ENCODE results near the gene NBR1.
"Not testable (repeated sequence)": the region's sequence is repeated elsewhere in the genome, so short reads cannot be mapped to it uniquely, and the experiment has no call there.

- TF ChIP-seq, protein P1, sequence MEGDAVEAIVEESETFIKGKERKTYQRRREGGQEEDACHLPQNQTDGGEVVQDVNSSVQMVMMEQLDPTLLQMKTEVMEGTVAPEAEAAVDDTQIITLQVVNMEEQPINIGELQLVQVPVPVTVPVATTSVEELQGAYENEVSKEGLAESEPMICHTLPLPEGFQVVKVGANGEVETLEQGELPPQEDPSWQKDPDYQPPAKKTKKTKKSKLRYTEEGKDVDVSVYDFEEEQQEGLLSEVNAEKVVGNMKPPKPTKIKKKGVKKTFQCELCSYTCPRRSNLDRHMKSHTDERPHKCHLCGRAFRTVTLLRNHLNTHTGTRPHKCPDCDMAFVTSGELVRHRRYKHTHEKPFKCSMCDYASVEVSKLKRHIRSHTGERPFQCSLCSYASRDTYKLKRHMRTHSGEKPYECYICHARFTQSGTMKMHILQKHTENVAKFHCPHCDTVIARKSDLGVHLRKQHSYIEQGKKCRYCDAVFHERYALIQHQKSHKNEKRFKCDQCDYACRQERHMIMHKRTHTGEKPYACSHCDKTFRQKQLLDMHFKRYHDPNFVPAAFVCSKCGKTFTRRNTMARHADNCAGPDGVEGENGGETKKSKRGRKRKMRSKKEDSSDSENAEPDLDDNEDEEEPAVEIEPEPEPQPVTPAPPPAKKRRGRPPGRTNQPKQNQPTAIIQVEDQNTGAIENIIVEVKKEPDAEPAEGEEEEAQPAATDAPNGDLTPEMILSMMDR (IDR thresholded peaks at IDR 0.05): not testable (repeated sequence)
- not testable (repeated sequence) for TF ChIP-seq POLR2A (IDR thresholded peaks at IDR 0.05)
These were observed 69.8 kb downstream of the NBR1 start for GRCh38 chr17:43240596-43241352.

Measured in esophagus squamous epithelium (tissue), 4 donors.